ENCODE data around the gene IL18R1.

Gene IL18R1

DNA sequence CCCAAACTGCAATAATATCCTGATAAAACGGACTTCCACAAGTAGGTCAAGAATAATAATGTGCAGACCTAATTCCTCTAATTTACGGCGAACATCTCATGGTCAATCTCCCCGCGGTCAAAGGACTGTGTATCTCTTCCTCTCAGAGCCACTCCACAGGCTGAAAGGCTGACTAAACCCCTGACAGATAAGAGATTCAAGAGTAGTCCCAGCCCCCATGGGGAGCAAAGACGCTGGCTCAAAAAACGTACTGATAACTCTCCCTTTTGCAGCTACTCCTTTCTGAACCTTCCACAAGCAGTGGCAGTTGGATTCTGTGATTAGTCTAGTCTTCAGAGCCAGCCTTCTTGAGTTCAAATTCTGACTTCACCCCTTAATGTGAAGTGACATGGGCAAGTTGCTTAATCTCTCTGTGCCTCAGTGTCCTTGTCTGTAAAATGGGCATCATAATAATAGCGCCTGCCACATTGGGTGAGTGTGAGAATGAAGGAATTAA lies 19.7 kb upstream of the IL18R1 start:
- DNase-seq (ENCODE audit: low read depth), result no peak
- H3K4me3 ChIP-seq (ENCODE audit: low read depth, low read length), result no peak overlapping the region
- TF ChIP-seq, protein P1, sequence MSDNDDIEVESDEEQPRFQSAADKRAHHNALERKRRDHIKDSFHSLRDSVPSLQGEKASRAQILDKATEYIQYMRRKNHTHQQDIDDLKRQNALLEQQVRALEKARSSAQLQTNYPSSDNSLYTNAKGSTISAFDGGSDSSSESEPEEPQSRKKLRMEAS (IDR thresholded peaks at IDR 0.05; ENCODE audit: low read depth, low read length), result no peak
- TF ChIP-seq POLR2A (IDR thresholded peaks at IDR 0.05; ENCODE audit: extremely low read depth, insufficient read length) (no peak), MYC (IDR thresholded peaks at IDR 0.05; ENCODE audit: low read depth, low read length) (no peak)
- TF ChIP-seq, protein P2, sequence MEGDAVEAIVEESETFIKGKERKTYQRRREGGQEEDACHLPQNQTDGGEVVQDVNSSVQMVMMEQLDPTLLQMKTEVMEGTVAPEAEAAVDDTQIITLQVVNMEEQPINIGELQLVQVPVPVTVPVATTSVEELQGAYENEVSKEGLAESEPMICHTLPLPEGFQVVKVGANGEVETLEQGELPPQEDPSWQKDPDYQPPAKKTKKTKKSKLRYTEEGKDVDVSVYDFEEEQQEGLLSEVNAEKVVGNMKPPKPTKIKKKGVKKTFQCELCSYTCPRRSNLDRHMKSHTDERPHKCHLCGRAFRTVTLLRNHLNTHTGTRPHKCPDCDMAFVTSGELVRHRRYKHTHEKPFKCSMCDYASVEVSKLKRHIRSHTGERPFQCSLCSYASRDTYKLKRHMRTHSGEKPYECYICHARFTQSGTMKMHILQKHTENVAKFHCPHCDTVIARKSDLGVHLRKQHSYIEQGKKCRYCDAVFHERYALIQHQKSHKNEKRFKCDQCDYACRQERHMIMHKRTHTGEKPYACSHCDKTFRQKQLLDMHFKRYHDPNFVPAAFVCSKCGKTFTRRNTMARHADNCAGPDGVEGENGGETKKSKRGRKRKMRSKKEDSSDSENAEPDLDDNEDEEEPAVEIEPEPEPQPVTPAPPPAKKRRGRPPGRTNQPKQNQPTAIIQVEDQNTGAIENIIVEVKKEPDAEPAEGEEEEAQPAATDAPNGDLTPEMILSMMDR (IDR thresholded peaks at IDR 0.05; ENCODE audit: low read depth, low read length), result no peak

DNA sequence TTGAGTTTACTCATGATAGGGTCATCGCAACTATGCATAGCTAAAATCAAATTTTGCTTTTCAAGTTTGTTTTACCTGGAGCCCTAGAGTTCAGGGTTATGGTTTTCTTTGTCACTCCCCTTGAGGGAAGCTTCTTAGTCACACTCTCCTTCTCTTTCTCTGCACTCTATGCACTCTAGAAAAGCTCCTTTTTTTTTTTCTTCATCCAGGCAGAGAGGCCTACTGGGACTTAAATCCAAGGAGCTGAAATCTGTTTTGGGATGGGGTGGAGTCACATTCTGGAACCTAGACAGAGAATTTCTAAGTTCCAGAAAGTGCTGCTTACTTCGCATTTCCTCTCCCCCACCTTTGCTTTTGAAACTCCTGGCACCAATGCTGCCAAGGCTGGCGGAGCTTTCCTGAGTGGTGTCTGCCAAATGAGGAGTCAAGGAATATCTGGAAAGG lies 19.1 kb upstream of the IL18R1 start:
- no peak for TF ChIP-seq POLR2A (IDR thresholded peaks at IDR 0.05; ENCODE audit: extremely low read depth, insufficient read length)
- TF ChIP-seq, protein P2 (IDR thresholded peaks at IDR 0.05; ENCODE audit: low read depth, low read length), result no peak
- TF ChIP-seq, protein P1 (IDR thresholded peaks at IDR 0.05; ENCODE audit: low read depth, low read length), result no peak
- TF ChIP-seq MYC (IDR thresholded peaks at IDR 0.05; ENCODE audit: low read depth, low read length), result no peak
- H3K4me3 ChIP-seq (ENCODE audit: low read depth, low read length), result no peak overlapping the region
- DNase-seq (ENCODE audit: low read depth), result no peak

DNA sequence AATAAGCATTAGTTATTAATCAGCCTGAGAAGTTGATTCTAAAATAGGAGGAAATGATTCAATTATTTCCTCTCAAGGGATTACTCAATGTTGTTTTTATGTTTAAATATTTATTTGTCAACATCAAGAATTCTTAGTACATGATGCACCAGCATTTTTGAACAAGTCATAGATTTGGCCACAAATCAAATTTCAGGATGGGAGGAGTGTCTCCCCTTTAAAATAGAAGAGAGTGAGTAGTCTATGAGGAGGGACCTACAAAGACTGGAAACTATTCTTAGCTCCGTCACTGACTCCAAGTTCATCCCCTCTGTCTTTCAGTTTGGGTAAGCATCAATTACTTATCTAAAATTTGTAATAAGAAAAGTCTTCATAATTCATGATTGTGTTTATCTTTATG lies 18.6 kb upstream of the IL18R1 start:
- no peak for DNase-seq (ENCODE audit: low read depth)
- TF ChIP-seq, protein P1 (IDR thresholded peaks at IDR 0.05; ENCODE audit: low read depth, low read length), result no peak
- no peak for TF ChIP-seq MYC (IDR thresholded peaks at IDR 0.05; ENCODE audit: low read depth, low read length)
- TF ChIP-seq, protein P2 (IDR thresholded peaks at IDR 0.05; ENCODE audit: low read depth, low read length), result no peak
- TF ChIP-seq POLR2A (IDR thresholded peaks at IDR 0.05; ENCODE audit: extremely low read depth, insufficient read length), result no peak
- H3K4me3 ChIP-seq (ENCODE audit: low read depth, low read length), result no peak overlapping the region

DNA sequence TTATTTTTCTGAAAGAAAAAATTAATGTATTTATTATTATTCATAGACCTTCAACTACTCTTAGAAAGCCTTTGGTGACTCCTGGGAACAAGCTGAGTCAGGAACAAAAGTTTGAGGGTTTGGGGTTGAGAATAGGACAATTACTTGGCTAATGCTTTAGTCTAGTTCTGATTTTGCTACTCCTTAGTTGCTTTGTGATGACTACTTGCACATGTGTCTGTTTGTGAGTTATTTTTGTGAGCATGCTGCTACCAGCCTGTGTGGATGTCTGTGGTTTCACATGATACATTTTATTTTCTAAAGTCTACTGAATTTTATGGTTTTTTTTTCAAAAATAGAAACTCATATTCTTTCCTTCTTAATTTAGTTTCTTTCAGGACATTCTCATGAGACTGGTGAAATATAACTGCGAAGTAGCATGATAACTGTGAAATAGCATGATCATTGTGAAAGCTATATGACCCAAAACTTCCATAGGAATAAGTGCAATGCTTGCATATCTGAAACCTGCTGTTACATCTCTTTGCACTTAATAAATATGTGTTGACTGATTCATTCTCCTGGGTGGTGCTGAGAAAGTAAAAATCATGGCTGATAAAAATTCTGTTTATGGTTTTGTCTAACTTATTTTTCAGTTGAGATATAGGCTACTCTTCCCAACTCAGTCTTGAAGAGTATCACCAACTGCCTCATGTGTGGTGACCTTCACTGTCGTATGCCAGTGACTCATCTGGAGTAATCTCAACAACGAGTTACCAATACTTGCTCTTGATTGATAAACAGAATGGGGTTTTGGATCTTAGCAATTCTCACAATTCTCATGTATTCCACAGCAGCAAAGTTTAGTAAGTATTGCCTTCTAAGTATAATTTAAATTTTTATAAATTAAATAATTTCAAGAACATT lies 17.9 kb upstream of the IL18R1 start:
- no peak for DNase-seq (ENCODE audit: low read depth)
- TF ChIP-seq MYC (IDR thresholded peaks at IDR 0.05; ENCODE audit: low read depth, low read length) (no peak), POLR2A (IDR thresholded peaks at IDR 0.05; ENCODE audit: extremely low read depth, insufficient read length) (no peak)
- TF ChIP-seq, protein P1 (IDR thresholded peaks at IDR 0.05; ENCODE audit: low read depth, low read length), result no peak
- TF ChIP-seq, protein P2 (IDR thresholded peaks at IDR 0.05; ENCODE audit: low read depth, low read length), result no peak
- H3K4me3 ChIP-seq (ENCODE audit: low read depth, low read length), result no peak overlapping the region

DNA sequence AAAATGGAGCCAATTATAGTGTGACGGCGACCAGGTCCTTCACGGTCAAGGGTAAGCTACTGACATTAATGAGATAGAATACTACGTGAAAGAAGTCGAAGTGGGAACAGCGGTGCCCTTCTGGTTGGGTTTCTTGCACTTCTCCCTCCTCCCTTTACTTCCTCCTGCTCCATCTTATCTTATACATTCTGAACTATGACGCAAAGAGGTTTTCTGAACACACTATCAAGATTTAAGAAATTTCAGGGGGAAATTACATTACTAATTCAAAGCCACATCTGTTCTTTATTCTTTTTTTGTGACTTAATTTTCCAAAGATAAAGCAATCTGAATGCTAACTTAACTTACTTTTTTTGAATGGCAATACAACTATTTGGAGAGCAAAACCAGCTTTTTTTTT lies 14.8 kb upstream of the IL18R1 start:
- TF ChIP-seq MYC (IDR thresholded peaks at IDR 0.05; ENCODE audit: low read depth, low read length), result no peak
- DNase-seq (ENCODE audit: low read depth), result no peak
- no peak overlapping the region for H3K4me3 ChIP-seq (ENCODE audit: low read depth, low read length)

DNA sequence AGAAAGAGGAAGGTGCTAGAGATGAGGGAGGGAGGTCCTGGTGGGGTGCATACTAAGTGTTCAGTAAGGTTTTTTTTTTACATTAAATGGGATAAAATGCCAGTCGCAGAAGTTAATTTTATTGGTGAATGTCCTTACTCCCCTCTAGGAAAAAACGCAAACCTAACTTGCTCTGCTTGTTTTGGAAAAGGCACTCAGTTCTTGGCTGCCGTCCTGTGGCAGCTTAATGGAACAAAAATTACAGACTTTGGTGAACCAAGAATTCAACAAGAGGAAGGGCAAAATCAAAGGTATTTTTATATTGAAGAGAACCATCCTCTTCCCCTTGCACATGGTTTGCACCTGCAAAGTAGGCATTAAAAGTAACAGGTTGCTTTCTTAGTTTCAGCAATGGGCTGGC lies 12.7 kb upstream of the IL18R1 start:
- no peak overlapping the region for H3K4me3 ChIP-seq (ENCODE audit: low read depth, low read length)
- TF ChIP-seq, protein P1 (IDR thresholded peaks at IDR 0.05; ENCODE audit: low read depth, low read length), result no peak
- TF ChIP-seq MYC (IDR thresholded peaks at IDR 0.05; ENCODE audit: low read depth, low read length), result no peak
- DNase-seq (ENCODE audit: low read depth), result no peak
